T-helper 2 cell treated with Interferon-gamma antibody and Interleukin-4, amounts not matched to agents 100 ng/mL and 5 ng/mL, for 36 hours (primary cell): ENCODE results near the gene CLSTN2. TPM values are rescaled to one million over a fixed set of nuclear protein-coding genes. Genes with fewer than 3 reads are reported as not detected.

Source experiments
- intact Hi-C: fragments of 100-400 bp; cut with micrococcal nuclease; formaldehyde crosslinking; loops from one replicate; pipeline ENCODE4 v1.15.1; 2023
- total RNA-seq: library from RNA; stranded (reverse); gene quantifications from 2 replicates; pipeline ENCODE4 v1.2.3, GENCODE V29; 2022

Gene CLSTN2
- total RNA-seq, 1 donor from 2014 or later: not detected

DNA sequence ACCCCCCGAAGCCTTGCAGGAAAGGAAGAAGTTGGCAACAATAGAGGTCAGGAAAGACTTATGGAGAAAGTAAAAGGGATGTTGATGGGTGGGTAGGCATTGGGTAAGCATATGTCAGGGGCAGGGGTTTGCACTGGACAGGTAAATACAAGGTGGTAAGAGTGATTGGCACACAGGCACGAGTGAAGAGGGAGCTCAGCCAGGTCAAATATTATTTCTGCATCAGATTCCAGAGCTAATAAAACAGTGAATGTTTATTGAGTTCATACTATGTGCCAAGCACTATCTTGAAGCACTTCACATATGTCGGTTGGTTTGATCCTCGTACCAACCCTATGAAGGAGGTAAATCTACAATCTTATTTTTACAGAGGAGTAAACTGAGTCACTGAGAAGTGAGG, 6.6 kb downstream of the CLSTN2 start:
- intact Hi-C loops: no loop called here

- intact Hi-C loops: no loop called here
Observed at GRCh38 chr3:139944256-139944910, 9.4 kb downstream of the CLSTN2 start.

DNA sequence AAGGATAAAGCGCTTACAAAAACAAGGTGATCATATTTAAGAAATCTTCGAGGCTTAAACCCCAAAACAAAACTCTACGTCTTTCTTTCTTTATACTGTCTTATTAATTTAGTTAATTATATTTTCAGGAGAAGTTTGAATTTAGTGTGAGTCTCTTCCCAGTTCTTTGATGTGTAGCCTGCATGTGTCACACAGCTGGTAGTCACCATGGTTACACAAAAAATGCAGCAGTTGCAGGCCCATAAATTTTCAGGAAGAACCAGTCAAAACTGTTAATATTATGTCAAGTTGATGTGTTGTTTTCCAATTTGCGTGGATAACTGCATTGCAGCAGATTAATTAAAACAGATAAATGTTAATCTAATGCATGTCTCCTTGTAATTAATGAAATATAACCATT, 10.4 kb downstream of the CLSTN2 start:
- intact Hi-C loops: no loop called here

- intact Hi-C loops: no loop called here
Observed at GRCh38 chr3:139945942-139946341, 11.0 kb downstream of the CLSTN2 start.

GRCh38 chr3:139948467-139948866, 13.5 kb downstream of the CLSTN2 start:
- intact Hi-C loops: no loop called here

DNA sequence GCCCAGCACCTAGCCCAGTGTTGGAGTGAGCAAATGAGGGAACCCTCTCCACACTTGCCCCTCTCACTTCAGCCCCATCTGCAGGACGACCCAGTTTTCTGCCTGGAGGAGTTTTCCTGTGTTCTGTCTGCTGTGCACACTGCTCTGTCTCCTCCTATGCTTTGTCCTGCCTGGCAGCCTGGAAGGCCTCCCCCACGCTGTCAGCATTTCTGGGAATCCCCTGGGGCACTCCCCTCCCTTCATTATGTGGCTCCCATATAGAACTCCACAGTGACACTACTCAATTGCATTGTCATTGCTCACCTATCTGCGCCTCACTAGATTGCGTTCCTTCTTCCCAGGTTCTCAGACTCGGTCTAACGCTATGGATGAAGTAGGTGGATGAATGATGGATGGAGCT, 13.9 kb downstream of the CLSTN2 start:
- intact Hi-C loops: no loop called here

GRCh38 chr3:139953131-139953910, 18.3 kb downstream of the CLSTN2 start:
- intact Hi-C loops: no loop called here

DNA sequence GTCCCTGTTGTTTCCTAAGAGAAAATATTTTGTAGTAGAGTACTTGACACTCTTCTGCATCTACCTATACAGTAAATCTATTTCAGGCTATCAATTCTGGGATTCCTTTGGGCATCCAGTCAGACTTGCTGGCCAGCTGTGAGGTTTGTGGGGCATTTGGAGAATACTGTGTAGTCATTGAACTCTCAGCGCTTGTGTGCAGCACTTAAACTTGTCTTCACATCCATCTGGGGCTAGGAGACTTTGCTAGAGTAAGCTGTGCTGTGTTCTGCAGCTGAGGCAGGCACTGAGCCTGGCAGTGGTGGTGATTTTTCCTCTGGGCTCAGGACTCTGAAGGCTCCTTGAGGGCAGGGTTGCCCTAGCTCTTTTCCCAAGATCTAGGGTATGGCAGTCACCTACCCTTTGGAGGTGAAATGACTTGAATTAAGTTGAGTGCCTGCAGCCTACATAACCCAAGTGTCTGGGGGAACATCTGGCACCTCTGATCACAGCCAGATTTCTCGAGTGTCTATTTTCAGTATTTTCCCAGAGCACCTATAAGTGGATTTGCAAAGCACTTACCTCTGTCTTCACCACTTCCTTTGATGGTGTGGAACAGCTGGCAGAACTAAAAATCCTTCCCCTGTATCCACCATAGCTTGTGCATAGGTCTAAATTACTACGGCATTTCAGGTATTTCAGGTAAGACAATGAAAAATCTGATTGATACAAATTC, 19.3 kb downstream of the CLSTN2 start:
- intact Hi-C loops: no loop called here

GRCh38 chr3:139957844-139958243, 22.9 kb downstream of the CLSTN2 start:
- intact Hi-C loops: no loop called here

- intact Hi-C loops: no loop called here
Observed at GRCh38 chr3:139969386-139969785, 34.4 kb downstream of the CLSTN2 start.

DNA sequence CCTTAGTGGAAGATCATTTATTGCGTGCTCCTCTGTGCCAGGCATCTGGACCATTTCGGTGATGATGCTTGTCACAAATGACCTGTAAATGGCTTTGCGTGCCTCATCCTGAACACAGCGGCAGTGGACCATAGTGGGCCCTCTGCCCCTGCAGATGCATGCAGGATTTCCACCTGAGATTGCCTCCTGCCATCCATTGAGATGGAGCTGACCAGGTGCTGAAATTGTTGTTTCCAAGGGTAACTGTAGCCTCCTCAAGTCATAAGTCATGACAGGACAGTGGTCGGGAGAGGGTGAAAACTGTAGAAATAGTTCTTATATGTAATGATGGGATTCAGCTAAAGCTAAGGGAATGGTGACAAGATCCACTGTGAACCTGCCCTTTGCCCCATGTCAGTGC, 35.5 kb downstream of the CLSTN2 start:
- intact Hi-C loops: no loop called here

DNA sequence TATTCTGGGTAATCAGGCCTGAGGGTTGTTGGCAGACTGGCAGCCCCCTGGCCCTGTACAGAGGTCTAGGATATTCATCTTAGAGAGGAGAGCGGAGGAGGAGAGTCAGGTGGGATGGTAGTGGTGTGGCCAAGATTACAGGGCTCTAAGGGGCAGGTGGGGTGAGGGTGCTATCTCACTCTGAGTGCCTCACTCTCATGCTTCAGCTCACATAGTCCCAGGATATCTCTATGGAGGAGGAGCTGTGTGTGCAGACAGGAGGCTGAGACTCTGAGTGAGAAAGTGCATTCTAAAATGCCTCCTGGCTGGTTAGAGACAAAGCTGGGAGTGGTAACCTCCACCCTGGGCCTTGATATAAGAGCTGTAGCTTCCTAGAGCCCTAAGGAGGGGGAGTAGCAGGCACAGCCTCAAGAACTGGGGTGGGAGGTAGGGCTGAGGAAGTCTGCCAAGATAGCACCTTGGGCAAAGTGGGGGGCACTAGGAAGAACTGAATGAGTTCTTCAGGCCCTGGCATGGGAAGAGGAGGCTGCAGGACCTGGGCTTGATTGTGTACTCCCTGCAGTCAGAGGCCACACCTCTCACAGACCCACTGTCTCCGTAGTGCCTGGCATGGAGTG, 39.9 kb downstream of the CLSTN2 start:
- intact Hi-C loops: no loop called here

DNA sequence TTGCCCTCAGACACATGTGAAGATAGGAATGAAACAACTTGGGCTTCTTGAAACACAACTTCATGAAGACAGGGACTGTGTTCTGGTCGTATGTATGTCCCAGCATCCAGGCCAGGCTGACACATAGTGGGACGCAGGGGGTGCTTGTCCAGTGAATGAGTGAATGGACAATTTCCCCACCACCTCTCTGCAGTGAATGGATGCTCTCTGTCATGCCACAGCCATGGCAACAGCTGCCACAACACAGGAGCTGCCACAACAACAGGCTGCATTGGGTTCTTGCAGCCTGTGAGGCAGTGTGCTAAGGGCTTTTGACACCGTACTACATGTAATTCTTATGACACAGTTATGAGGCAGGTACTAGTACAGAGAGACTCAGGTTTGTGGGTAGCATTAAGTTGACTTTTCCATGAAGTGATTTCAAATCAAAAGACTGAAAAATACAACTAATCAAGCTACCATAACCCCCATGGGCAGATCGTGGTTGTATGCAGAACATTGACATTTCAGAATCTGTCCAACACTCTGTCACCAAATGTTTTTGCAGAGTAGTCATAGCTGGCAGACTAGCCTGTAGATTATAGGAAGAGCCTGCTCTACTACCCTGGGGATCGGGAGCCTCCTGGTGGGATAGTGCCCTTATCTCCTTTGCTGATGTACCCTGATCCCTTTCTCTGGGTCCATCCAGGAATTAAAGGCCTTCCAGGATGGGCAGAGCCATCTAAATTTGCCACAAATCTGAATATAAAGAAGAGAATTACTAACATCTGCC, 40.8 kb downstream of the CLSTN2 start:
- intact Hi-C loops: no loop called here

DNA sequence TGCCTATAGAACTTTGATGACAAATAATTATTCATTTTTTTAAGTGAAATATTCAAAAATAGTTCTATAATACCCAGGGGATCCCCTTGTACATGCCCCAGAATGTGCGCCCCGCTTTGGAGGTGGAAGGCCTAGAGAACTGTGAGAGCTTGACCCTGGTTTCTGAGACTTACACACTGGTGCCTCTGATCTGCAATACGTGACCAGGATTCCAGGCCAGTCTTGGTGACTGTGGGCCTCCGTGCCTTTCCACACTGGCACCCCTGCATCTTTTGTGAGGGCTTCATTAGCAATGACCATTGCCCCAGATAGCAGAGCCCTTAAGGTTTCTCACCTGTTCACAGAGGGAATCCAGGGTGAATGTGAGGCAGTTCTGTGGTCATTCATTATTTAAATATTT, 44.0 kb downstream of the CLSTN2 start:
- intact Hi-C loops: no loop called here

GRCh38 chr3:139979991-139980390, 45.0 kb downstream of the CLSTN2 start:
- intact Hi-C loops: no loop called here

- intact Hi-C loops: no loop called here
Observed at GRCh38 chr3:139982404-139982803, 47.4 kb downstream of the CLSTN2 start.

GRCh38 chr3:139985576-139985975, 50.6 kb downstream of the CLSTN2 start:
- intact Hi-C loops: no loop called here

DNA sequence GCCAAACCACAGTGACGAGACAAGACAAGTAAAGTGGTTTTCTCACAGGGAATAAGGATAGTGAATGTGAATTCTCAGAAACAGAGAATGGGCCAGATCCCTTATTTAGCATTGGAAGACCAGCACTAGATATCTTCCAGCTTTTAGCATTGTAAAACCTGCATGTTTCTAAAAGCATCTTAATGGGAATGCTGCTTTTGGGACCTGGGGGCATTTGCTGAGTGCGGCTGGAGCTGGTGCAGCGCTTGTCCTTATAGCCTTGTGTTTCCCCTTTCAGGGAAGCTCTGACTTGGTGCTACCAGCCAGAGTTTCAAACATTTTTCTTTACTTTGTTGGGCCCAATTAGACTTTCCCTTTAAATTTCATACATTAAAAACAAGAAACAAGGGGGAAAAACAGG, 52.9 kb downstream of the CLSTN2 start:
- intact Hi-C loops: no loop called here

DNA sequence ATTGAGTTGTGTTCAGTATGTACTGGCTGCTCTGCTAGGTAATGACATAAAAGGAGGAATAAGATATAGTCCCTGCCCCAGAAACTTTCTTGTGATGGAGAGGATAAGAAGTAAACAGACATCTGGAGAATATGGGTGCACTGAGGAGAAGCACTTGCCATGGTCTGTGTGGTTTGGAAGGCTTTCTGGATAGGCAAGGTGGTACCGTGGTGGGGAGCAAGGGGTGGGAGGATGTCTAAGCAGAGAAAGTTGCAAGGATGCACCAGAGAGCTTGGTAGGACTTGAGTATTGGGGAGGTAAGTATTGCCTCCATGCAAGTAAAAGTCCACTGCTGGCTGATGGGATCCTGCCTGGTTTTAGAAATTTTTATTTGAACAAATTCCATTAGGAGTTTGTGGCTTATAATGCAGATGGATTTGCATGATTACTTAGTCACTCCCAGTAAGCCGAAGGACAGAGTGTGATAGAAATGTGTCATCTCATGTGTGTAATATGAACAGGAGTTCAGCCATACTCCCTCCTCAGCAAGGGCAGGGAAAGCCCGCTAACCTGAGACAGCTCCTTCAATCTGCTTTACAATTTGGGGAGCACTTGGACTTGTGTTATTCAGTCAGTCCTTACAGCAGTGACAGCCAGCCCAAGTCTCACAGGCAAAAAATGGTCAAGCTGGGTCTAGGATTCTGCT, 53.6 kb downstream of the CLSTN2 start:
- intact Hi-C loops: no loop called here

DNA sequence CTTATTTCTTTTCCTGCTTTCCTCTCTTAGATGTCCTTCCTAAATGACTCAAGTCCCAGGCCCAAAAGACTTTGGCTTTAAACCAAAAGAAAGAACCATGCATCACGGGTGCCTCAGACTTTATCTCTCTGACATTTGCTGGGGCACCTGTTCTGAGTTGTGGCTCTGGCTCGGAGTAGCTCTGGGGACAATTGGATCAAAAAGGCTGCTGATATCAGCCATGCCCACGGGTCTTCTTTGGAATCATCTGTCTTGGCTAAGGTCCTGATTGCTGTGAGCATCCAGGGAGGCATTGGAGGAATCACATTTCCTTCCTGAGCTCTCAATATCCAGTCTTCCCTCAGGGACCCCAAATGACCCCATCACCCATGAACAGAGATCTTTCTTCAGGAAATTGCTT, 59.9 kb downstream of the CLSTN2 start:
- intact Hi-C loops: no loop called here

DNA sequence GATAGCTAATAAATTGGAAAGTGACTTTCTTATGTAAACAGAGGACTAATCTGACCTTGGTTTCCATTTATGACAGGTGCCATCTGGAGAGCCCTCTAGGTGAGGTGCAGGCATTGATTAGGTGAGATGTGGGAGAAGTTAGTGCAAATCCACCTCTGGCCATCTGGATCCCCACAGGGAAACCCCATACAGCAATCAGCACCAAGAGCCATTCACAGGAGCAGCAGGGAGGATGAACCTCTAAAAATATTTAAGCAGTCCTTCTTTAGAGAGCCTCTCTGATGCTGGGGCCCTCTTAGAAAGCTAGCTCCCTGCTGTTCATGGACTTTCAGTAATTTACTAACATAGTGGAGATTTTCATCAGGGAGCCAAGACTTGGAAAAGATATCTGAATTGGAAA, 69.3 kb downstream of the CLSTN2 start:
- intact Hi-C loops: no loop called here
